Mucosa of descending colon (tissue), 3 donors: ENCODE measurements around the gene PRKCSH. TPM values are rescaled to one million over a fixed set of nuclear protein-coding genes. Genes with fewer than 3 reads are reported as not detected.

Experiments
- ATAC-seq: fragments of 200-7000 bp; cut with Tn5 transposase; one replicate; pipeline ENCODE4 v1.9.1; 2020; ENCODE audit warnings: mild to moderate bottlenecking, moderate library complexity
- DNase-seq, 3 donors: peaks; one replicate each; pipeline ENCODE4 v3.0.0-alpha.2; 2020
- H3K36me3 ChIP-seq: fragments of 200-600 bp; one replicate; pipeline ENCODE4 v1.8.0; 2021; ENCODE audit warnings: low read depth, mild to moderate bottlenecking
- H3K4me1 ChIP-seq: fragments of 200-600 bp; one replicate; pipeline ENCODE4 v1.8.0; 2021; ENCODE audit warnings: low read depth, mild to moderate bottlenecking
- H3K4me3 ChIP-seq: fragments of 200-600 bp; one replicate; pipeline ENCODE4 v1.8.0; 2021; ENCODE audit warnings: mild to moderate bottlenecking
- H3K9me3 ChIP-seq: fragments of 200-600 bp; one replicate; pipeline ENCODE4 v1.8.0; 2021; ENCODE audit warnings: mild to moderate bottlenecking
- intact Hi-C, 2 donors: fragments of 100-400 bp; cut with DNase I in 1 of 2; cut with micrococcal nuclease in 1 of 2; formaldehyde crosslinking; loops; one replicate each; pipeline versions ENCODE4 v1.11.0 to v1.11.1; 2022; cut with DNase I, micrococcal nuclease
- total RNA-seq, 3 donors: library from RNA; stranded (reverse); fragmentation: NEBNext Ultra II Directional in 2 of 3; extraction: Animal tissue kit (Norgen Biotek cat#: 25700) in 2 of 3; gene quantifications; one replicate each; pipeline versions ENCODE4 v1.2.1 to v1.2.4, GENCODE V29; 2021 to 2023
- TF ChIP-seq, protein P1 (sequence below): fragments of 200-600 bp; IDR thresholded peaks from one replicate; pipeline ENCODE4 v1.8.0; 2022; ENCODE audit warnings: antibody characterized with exemption, mild to moderate bottlenecking
- donor health status: DM: no; HTN: no; CAD: no; lungs with moderate emphysema.
- donor health status: DM: no; HTN: no; CAD: no.
- donor health status: DM: no; HTN: yes; CAD: no.

The PRKCSH gene
- total RNA-seq, 3 donors from 2014 or later, result 249 to 337 (median 302) TPM

DNA sequence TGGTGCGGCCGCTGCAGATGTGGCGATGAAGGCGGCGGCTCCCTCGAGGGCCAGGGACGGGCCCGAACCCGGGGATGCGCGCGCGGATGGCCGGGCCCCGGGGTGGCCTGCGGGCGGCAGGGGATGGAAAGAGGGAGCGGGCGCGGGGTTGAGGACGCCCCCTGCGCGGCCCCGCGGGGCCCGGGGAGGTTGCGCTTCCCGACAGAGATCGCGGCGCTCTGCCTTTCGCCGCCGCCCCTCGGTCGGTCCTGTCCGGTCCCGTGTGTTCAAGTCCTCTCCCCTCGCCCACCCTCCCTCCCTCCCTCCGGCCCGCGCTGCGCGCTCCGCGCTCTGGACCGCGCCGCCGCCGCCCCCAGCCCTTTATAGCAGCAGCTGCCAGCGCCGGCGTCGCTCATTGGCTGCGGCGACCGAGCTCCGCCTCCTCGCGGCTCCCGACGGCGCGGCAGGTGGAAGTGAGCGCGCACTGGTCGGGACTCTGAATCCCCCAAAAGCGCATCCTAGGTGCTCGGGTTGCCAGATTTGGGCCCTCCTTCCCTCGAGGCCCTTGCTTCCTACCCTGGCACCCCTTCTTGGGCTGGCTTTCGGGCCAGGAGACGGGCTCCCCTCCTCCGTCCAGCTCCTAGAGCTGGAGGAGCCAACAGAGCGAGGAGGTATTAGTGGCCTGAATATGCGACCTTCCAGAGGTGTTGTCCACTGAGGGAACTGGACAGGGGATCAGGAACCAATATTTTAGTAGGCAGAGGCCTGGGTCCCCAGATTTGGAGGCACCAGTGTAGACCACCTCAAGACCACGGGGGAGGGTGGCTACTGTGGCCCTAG is 45.5 kb downstream of the PRKCSH start, which contains the start of gene ELAVL3:
Gene ELAVL3 (minus strand): TSS at position 332 of the 819 bp plus-strand sequence. CDS start 438 bp downstream, outside the sequence.
- Histone ChIP-seq H3K9me3 (no peaks in the 10 kb centered on the region), H3K36me3 (no peaks in the 10 kb centered on the region), H3K4me3 (no peak within 1 kb of the TSS), H3K4me1 (peaks cover 15% of the 10 kb centered on the region)
- no peak for DNase-seq
- TF ChIP-seq, protein P1, sequence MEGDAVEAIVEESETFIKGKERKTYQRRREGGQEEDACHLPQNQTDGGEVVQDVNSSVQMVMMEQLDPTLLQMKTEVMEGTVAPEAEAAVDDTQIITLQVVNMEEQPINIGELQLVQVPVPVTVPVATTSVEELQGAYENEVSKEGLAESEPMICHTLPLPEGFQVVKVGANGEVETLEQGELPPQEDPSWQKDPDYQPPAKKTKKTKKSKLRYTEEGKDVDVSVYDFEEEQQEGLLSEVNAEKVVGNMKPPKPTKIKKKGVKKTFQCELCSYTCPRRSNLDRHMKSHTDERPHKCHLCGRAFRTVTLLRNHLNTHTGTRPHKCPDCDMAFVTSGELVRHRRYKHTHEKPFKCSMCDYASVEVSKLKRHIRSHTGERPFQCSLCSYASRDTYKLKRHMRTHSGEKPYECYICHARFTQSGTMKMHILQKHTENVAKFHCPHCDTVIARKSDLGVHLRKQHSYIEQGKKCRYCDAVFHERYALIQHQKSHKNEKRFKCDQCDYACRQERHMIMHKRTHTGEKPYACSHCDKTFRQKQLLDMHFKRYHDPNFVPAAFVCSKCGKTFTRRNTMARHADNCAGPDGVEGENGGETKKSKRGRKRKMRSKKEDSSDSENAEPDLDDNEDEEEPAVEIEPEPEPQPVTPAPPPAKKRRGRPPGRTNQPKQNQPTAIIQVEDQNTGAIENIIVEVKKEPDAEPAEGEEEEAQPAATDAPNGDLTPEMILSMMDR, result no peak
- ATAC-seq, result no peak
- intact Hi-C loops, result no loop called here

DNA sequence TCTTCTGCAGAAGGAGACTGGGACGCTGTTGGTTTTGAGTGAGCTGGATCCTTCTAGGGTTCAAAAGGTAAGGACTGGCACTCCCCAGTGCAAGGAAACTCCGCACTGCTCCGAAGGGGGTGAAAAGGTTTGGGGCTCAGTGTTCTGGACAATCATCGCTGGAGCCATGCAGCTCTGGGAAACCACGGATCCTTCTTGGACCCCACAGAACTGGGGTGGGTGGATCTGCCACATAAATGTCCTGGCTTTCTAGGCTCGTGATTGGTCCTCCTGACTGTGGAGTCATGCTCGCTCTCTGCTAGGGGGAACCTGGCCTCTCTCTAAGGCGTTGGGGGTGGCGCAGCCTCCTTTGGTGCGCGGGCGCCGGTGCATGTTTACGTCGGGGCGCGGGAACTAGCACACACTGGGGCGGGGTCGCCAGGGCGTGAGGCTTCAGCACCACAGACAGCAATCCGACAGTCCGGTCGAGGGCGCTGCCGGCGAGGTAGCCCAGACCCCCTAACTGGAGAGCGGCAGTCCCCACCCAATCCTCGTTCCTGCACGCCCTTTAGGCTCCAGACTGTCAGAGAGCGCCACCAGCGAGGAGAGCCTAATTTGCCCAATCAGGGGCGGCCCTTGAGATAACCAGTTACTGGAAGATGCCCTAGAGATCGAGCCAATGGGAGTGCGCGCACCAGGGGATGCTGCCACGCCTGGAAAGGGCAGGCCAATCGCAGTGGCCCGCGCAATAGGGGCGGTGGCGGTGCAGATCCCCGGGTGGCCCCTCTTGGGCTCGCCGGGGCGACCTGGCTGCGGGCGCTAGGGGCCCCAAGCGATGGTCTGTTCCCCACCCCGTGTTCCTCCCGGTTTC is 46.3 kb downstream of the PRKCSH start:
- Histone ChIP-seq H3K36me3 (no peaks in the 10 kb centered on the region), H3K4me1 (peaks cover 15% of the 10 kb centered on the region), H3K4me3 (no peak overlapping the region), H3K9me3 (no peaks in the 10 kb centered on the region)
- DNase-seq (peak; percentile 34 to 79 (median 59)), ATAC-seq (peak; percentile 64)
- TF ChIP-seq, protein P1, result no peak
- intact Hi-C loops, result no loop called here

DNA sequence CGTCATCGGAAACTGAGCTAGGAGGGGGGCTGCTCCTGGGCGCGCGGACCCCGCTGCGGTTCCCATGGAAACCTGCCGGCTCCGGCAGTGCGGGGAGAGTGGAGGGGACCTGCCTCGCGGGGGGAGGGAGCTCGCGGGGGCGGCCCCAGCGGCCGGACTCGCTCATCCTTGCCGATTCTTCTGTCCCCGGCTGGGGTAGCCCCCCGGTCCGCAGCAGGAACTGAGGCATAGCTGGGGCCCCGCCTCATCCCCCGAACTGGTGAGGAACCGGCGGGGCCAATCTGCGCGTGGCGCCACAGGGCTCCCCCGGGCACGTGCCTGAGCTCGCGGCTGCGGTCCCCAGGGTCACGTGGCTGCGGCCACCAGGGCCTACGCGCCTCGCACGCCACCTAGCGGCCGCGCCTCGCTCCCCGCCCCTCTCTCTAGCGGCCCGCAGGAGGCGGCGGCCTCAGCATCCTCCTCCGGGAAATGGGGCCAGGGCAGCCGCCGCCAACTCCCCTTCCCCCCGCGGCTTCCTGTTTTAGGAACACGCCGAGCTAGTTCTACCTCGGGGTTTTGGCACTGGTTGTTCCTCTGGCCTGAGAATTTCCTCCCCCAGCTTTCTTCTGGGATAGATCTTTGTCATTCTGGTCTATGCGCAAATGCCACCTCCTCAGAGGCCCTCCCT is 47.1 kb downstream of the PRKCSH start:
- ATAC-seq, result peak; percentile 93
- Histone ChIP-seq H3K9me3 (no peaks in the 10 kb centered on the region), H3K4me1 (peaks cover 15% of the 10 kb centered on the region), H3K36me3 (no peaks in the 10 kb centered on the region), H3K4me3 (no peak overlapping the region)
- intact Hi-C loops, result no loop called here
- TF ChIP-seq, protein P1, result peak; percentile 98
- DNase-seq, result peak; percentile 87 to 91 (median 87)

DNA sequence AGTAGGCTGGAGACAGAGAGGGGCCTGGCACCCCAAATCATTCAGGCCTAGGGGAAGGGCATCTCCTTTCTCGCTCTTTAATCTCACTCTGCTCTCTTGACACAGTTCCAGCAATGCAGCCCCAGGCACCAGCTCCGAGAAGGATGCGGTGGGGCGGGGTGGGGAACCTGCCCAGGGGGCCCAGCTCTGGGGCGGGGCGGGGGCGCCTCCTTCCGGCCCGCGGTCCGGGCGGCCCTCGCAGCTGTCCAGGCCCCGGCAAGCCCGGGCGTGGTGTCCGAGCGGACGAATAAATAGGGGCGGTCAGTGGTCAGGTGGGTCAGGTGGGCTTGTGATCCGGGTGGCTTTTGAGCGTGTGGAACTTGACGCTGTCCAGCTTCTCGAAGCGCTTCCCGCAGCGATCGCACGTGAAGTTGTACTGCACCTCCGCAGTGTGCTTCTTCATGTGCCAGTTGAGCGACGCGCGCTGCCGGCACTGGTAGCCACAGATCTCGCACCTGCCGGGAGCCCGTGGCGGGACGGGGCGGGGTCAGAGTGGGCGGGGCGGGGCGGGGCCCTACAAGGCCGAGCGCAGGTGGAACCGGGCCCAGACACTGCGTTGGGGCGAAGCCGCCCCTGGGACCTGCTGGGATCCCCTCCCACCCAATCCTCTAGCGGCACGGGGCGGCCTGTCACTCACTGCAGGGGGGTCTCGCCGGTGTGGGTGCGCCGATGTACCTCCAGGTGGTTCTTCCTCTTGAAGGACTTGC is 48.1 kb downstream of the PRKCSH start:
- DNase-seq, result no peak
- intact Hi-C loops, result no loop called here
- no peak overlapping the region for H3K4me3 ChIP-seq
- no peak for ATAC-seq
- TF ChIP-seq, protein P1, result no peak
- no peaks in the 10 kb centered on the region for H3K9me3 ChIP-seq
- H3K36me3 ChIP-seq, result no peaks in the 10 kb centered on the region
- H3K4me1 ChIP-seq, result peaks cover 15% of the 10 kb centered on the region
